ENCODE measurements around the gene STT3B. TPM values are rescaled to one million over a fixed set of nuclear protein-coding genes. Genes with fewer than 3 reads are reported as not detected.
A peak's percentile ranks its signal among the peaks of the same experiment; 100 is the strongest.

STT3B gene
- total RNA-seq, 2 donors from 2014 or later, result 104 to 113 TPM

GRCh38 chr3:31543375-31543774 is 10.7 kb downstream of the STT3B start:
- no peak for ATAC-seq
- no peak for DNase-seq
- intact Hi-C loops (cut with DNase I, micrococcal nuclease), result no loop called here

- ATAC-seq, result peak; percentile 26
- intact Hi-C loops (cut with DNase I, micrococcal nuclease), result no loop called here
- DNase-seq, result no peak
Observed at GRCh38 chr3:31544634-31545033, 11.9 kb downstream of the STT3B start.

GRCh38 chr3:31546162-31546561 is 13.4 kb downstream of the STT3B start:
- ATAC-seq, result no peak
- intact Hi-C loops (cut with DNase I, micrococcal nuclease), result no loop called here
- no peak for DNase-seq

GRCh38 chr3:31546725-31547124 is 14.0 kb downstream of the STT3B start:
- DNase-seq (no peak), ATAC-seq (no peak)
- intact Hi-C loops (cut with DNase I, micrococcal nuclease), result no loop called here

DNA sequence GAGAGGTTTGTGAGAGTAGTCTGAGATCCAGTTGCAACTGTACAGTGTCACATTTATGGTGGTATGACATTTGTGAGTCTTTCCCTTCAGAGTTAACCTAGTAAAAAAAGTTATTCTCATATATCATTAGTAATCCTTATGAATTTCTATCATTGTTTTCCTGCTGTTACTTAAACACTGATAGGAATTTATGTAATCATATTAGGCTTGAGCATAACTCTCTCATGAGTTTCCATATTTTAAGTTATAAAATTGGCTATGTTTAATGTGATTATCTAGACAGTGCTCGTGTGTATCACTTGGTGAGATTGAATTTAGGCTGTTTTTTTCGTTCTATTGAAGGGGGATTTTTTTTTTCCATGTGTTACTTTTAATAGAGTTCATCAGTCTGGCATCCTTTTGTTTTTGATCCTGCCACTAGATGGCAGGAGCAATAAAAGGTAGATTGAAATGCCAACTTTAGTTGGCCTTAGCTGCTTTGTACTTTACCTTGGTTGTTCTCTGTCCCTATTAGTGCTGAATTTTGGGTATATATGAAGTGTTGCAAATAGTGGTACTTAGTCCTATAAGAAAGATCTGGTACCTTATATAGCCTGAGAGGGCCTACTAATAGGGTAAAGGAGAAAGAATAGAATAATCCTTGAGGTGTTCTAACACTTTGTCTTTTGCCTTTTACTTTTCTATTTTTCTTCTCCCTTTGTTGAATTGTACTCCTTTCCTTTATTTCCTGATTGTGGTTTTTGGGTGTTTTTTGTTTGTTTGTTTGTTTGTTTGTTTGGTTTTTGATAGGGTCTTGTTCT is 17.9 kb downstream of the STT3B start:
- intact Hi-C loops (cut with DNase I, micrococcal nuclease), result loop anchor here in 1 of 2 donors (10.0 kb wide), 1 partner anchor 214 kb away; no protein-coding TSS in a partner anchor
- DNase-seq, result no peak
- ATAC-seq, result peak; percentile 66

DNA sequence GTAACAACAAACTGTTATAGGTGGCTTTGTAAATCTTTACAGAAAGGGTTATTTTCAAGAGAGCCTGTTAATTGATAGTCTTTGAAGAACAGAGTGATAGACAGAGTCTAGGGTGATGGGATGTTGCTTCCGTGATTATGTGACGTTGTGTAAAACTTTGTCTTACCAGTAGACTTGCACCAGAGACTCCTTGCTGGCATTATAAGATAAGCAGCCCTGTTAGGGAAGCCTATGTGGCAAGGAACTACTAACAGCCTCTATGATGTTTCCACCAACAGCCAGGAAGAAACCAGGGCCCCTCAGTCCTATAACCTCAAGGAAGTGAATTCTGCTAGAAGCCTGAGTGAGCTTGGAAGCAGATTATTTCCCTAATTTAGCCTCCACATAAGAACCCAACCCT is 18.9 kb downstream of the STT3B start:
- DNase-seq (no peak), ATAC-seq (no peak)
- intact Hi-C loops (cut with DNase I, micrococcal nuclease), result loop anchor here in 1 of 2 donors (10.0 kb wide), 1 partner anchor 213 kb away; no protein-coding TSS in a partner anchor

DNA sequence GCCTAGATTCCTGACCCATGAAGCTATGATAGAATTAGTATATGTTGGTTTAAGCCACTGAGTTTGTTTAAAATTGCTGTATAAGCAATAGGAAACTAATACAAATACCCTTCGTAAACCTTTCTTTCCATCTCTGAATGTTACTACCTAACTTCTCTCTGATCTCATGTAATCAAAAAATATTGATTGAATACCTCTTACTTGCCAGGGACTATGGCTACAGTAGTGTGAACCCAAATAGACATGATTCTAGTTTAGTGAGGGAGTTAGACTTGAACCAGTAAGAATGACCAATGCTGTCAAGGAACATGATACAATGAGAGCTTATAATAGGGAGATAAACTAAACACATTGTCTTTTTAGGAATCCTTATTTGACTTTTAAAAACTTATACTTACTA is 19.4 kb downstream of the STT3B start:
- DNase-seq (no peak), ATAC-seq (no peak)
- intact Hi-C loops (cut with DNase I, micrococcal nuclease), result loop anchor here in 1 of 2 donors (10.0 kb wide), 1 partner anchor 213 kb away; no protein-coding TSS in a partner anchor

DNA sequence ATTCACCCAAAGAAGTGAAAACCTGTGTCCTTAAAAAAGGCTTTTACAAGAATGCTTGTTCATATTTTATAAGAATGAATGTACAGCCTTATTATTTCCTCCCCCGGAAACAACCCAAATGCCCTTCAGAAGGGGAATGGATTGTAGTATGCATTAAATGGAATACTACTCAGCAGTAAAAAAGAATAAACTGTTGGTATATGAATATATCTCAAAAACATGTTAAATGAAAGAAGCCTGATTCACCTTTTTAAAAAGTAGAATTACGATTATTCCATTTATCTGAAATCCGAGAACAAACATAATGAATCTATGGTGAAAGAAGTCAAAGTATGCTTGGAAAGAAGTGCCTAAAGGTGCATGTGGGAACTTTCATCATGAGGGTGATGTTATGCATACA is 20.5 kb downstream of the STT3B start:
- DNase-seq (no peak), ATAC-seq (no peak)
- intact Hi-C loops (cut with DNase I, micrococcal nuclease), result loop anchor here in 1 of 2 donors (10.0 kb wide), 1 partner anchor 212 kb away; no protein-coding TSS in a partner anchor

DNA sequence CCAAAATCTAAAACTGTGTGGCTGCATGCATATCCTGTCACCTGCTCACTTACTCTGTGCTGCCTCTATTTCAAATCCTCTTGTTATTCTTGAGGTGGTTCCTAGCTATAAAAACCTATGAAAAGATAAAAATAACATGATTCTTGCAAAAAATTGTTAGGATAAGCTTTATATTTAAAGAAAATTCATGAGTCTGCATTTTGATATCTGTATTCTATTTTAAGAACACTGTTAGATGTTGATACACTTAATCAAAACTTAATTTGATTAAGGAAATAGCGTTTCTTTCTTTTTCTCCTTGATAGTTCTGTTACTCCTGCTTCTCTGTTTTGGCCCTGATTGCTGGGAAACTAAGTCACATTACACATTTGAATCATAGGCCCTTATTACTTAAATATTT is 22.5 kb downstream of the STT3B start:
- intact Hi-C loops (cut with DNase I, micrococcal nuclease), result loop anchor here in 1 of 2 donors (10.0 kb wide), 1 partner anchor 210 kb away; no protein-coding TSS in a partner anchor
- ATAC-seq (no peak), DNase-seq (no peak)

- DNase-seq (no peak), ATAC-seq (no peak)
- intact Hi-C loops (cut with DNase I, micrococcal nuclease), result loop anchor here in 1 of 2 donors (10.0 kb wide), 1 partner anchor 205 kb away; no protein-coding TSS in a partner anchor
Observed at GRCh38 chr3:31559872-31560534, 27.3 kb downstream of the STT3B start.

DNA sequence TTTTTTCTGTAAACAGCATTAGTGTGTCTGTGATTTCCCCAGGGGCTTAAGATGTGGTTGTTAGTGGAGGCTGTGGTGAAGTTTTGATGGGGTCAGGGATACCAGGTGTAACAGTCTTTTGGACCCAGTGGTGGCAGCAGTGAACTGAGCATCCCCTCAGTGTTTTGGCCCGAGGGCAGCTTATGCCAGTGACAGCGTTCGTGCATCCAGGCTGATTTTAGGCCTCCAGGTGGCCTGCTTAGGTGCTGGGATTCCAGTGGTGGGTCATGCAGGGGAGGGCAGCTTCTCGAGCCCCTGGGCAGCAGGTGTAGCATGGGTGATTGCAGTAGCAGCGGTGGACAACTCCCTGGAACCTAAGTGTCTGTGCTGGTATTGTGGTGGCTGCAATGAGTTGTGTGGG is 29.2 kb downstream of the STT3B start:
- DNase-seq (no peak), ATAC-seq (no peak)
- intact Hi-C loops (cut with DNase I, micrococcal nuclease), result no loop called here

DNA sequence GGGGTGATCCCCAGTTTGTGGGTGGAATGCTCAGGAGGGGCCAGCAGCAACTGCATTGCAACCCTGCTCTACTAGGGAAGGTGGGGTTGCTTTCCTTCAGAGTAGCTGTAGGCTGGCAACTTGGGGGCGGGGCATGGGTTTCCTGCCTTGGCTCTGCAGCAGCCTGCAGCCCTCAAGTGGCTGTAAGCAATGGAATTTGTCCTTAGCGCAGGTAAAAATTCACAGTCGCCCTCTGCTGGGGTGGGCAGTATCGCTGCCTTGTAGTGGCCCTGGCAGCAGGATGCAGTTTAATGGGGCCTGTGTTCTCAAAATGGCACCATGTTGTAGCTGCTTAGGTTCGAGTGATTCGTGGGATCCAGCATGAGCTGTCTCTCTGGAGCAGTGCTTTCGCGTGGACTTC is 29.8 kb downstream of the STT3B start:
- peak in 1 of 2 donors; percentile 45 for DNase-seq
- ATAC-seq, result peak; percentile 67
- intact Hi-C loops (cut with DNase I, micrococcal nuclease), result no loop called here

- no peak for ATAC-seq
- DNase-seq, result no peak
- intact Hi-C loops (cut with DNase I, micrococcal nuclease), result no loop called here
Observed at GRCh38 chr3:31565288-31565687, 32.6 kb downstream of the STT3B start.

GRCh38 chr3:31567036-31567435 is 34.3 kb downstream of the STT3B start:
- DNase-seq (no peak), ATAC-seq (no peak)
- intact Hi-C loops (cut with DNase I, micrococcal nuclease), result no loop called here

DNA sequence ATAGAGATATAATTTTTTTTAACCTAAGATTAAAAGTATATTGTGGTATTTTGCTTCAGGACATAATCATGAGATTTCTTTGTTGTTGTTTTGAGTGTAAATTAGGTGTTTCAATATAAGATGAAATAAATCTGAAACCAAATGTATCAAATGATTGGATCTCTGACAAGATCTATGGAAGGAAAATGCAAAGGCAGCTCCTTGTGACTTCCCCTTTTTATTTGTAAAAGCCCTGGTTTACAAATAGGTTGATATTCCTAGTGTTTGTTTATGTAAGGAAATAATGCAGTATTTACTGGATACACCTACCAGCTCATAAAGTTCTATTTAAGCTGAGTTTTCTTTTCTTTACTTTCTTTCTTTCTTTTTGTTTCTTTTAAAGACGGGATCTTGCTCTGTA is 35.9 kb downstream of the STT3B start:
- intact Hi-C loops (cut with DNase I, micrococcal nuclease), result no loop called here
- DNase-seq (no peak), ATAC-seq (no peak)

GRCh38 chr3:31571325-31571724 is 38.6 kb downstream of the STT3B start:
- ATAC-seq (no peak), DNase-seq (no peak)
- intact Hi-C loops (cut with DNase I, micrococcal nuclease), result no loop called here

GRCh38 chr3:31572236-31573004 is 39.7 kb downstream of the STT3B start:
- DNase-seq (no peak), ATAC-seq (no peak)
- intact Hi-C loops (cut with DNase I, micrococcal nuclease), result no loop called here

DNA sequence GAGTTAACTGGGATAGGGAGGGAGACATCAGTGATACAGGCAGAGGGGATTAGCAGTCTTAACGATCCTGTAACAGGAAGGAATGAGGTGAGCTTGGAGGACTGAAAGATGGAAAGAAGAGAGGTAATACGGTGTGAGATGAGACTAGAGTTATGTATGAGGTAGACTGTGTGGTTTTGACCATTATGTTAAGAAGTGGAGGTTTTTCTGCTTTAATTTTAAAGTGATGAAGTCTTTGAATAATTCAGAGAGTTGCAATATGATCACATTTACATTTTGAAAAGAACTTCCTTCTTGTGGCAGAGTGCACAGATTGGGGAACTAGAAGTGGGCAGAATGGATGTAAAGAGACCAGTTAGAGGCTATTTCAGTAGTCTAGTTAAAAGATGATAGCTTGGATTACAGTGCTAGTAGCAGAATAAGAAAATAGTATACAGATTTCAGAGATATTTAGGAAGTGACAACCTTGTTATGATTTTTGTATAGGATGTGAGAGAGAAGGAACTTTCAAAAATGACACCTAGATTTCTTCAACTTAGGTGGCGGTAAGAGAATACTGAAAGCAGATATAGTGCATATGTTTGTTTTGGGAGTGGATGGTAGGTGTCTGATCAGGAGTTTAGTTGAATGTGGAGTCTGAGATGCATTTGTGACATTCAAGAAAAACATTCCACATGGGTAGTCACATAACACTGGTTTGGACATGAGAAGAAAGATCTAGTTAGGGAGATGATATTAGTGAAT is 40.5 kb downstream of the STT3B start:
- DNase-seq, result no peak
- intact Hi-C loops (cut with DNase I, micrococcal nuclease), result no loop called here
- no peak for ATAC-seq

- DNase-seq, result no peak
- ATAC-seq, result no peak
- intact Hi-C loops (cut with DNase I, micrococcal nuclease), result no loop called here
Observed at GRCh38 chr3:31575448-31575847, 42.7 kb downstream of the STT3B start.
